Gastroesophageal sphincter (tissue), 4 donors: Measurements from ENCODE around the gene YOD1. TPM values are rescaled to one million over a fixed set of nuclear protein-coding genes. Genes with fewer than 3 reads are reported as not detected.

Experiments
- ATAC-seq: fragments of 150-250 bp; one replicate; pipeline ENCODE4 v1.9.1; 2016; ENCODE audit warnings: mild to moderate bottlenecking, moderate library complexity
- H3K27ac ChIP-seq, 4 donors: fragments of 200-600 bp; sonication (generic) in 3 of 4; 1 replicate in 3 of 4; 2 replicates in 1 of 4; pipeline ENCODE4 v1.5.1; 2016 to 2019
- H3K27me3 ChIP-seq: fragments of 200-600 bp; sonication (generic); one replicate; pipeline ENCODE4 v1.5.1; 2019
- H3K36me3 ChIP-seq, 2 donors: fragments of 200-600 bp; sonication (generic); one replicate each; pipeline ENCODE4 v1.5.1; 2019; ENCODE audit warnings: control low read depth in 1 of 2
- H3K4me1 ChIP-seq, 3 donors: fragments of 200-600 bp; sonication (generic); 1 replicate in 2 of 3; 2 replicates in 1 of 3; pipeline ENCODE4 v1.5.1; 2016 to 2019; ENCODE audit warnings: control low read depth in 2 of 3
- H3K4me3 ChIP-seq, 2 donors: fragments of 200-600 bp; sonication (generic); one replicate each; pipeline ENCODE4 v1.5.1; 2019; ENCODE audit warnings: mild to moderate bottlenecking in 1 of 2, moderate library complexity in 1 of 2
- H3K9me3 ChIP-seq, 3 donors: fragments of 200-600 bp; sonication (generic); one replicate each; pipeline ENCODE4 v1.5.1; 2017 to 2019; ENCODE audit warnings: control low read depth in 2 of 3
- EP300 ChIP-seq: sonication (generic); formaldehyde crosslinking; IDR thresholded peaks from one replicate; pipeline ENCODE4 v1.6.1; 2017; ENCODE audit warnings: antibody characterized with exemption, mild to moderate bottlenecking
- POLR2A ChIP-seq, 2 donors: fragments of 450-650 bp; IDR thresholded peaks; one replicate each; pipeline ENCODE4 v1.6.1; 2017; ENCODE audit warnings: antibody characterized with exemption in 2 of 2, mild to moderate bottlenecking in 2 of 2, moderate library complexity in 1 of 2
- POLR2AphosphoS5 ChIP-seq: sonication (generic); formaldehyde crosslinking; IDR thresholded peaks from one replicate; pipeline ENCODE4 v1.6.1; 2017; ENCODE audit warnings: antibody characterized with exemption
- WGBS, 2 donors: methylation state at CpG; one replicate each; pipeline ENCODE4 v1.1.5; 2018; ENCODE audit warnings: low coverage in 1 of 2; 5-methylcytosine and 5-hydroxymethylcytosine counted together
- total RNA-seq, 4 donors: library from RNA; depleted of rRNA; stranded (reverse); fragments of >200 nt; gene quantifications; one replicate each; pipeline ENCODE4 v1.1.0, GENCODE V29; 2016
- TF ChIP-seq, protein P1 (sequence below), 4 experiments: fragments of 200-600 bp in 2 of 4; fragments of 450-650 bp in 2 of 4; sonication (generic) in 1 of 4; IDR thresholded peaks; one replicate each; pipeline ENCODE4 v1.5.1; 2017 to 2019; ENCODE audit warnings: antibody characterized with exemption in 4 of 4, mild to moderate bottlenecking in 2 of 4, moderate library complexity in 2 of 4

The YOD1 gene
- total RNA-seq, 4 donors from 2014 or later: 6.9 to 11.7 (median 8.8) TPM

DNA sequence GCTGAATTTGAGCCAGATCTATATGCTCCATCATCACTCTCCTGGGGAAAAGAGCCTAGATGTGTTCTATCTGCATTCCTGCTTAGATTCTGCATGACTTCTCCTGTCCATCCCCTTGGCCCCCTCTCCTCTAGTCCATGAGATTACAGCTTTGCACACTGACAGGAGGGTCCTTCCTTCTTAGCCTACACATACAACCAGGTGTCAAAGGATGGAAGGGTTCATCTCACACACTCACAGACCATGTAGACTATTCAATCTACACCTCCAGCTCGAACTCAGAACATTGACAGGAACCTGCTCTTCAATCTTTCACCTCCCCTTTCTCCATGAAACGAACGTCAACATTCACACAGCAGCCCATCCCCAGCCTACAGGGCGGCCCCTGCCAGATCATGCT, 32.3 kb downstream of the YOD1 start:
- Histone ChIP-seq H3K4me1 (no peaks in the 10 kb centered on the region), H3K9me3 (no peaks in the 10 kb centered on the region), H3K4me3 (no peak overlapping the region), H3K36me3 (no peaks in the 10 kb centered on the region), H3K27ac (no peak overlapping the region), H3K27me3 (no peaks in the 10 kb centered on the region)
- TF ChIP-seq EP300 (no peak), POLR2AphosphoS5 (no peak), POLR2A (IDR thresholded peaks at IDR 0.05) (no peak)
- TF ChIP-seq, protein P1, sequence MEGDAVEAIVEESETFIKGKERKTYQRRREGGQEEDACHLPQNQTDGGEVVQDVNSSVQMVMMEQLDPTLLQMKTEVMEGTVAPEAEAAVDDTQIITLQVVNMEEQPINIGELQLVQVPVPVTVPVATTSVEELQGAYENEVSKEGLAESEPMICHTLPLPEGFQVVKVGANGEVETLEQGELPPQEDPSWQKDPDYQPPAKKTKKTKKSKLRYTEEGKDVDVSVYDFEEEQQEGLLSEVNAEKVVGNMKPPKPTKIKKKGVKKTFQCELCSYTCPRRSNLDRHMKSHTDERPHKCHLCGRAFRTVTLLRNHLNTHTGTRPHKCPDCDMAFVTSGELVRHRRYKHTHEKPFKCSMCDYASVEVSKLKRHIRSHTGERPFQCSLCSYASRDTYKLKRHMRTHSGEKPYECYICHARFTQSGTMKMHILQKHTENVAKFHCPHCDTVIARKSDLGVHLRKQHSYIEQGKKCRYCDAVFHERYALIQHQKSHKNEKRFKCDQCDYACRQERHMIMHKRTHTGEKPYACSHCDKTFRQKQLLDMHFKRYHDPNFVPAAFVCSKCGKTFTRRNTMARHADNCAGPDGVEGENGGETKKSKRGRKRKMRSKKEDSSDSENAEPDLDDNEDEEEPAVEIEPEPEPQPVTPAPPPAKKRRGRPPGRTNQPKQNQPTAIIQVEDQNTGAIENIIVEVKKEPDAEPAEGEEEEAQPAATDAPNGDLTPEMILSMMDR (IDR thresholded peaks at IDR 0.05): no peak
- no peak for ATAC-seq
- 85% methylated on average over 4 of the region's 4 CpGs; no CpG with 5 or more reads in 1 of the 2 donors for WGBS, 2 donors

DNA sequence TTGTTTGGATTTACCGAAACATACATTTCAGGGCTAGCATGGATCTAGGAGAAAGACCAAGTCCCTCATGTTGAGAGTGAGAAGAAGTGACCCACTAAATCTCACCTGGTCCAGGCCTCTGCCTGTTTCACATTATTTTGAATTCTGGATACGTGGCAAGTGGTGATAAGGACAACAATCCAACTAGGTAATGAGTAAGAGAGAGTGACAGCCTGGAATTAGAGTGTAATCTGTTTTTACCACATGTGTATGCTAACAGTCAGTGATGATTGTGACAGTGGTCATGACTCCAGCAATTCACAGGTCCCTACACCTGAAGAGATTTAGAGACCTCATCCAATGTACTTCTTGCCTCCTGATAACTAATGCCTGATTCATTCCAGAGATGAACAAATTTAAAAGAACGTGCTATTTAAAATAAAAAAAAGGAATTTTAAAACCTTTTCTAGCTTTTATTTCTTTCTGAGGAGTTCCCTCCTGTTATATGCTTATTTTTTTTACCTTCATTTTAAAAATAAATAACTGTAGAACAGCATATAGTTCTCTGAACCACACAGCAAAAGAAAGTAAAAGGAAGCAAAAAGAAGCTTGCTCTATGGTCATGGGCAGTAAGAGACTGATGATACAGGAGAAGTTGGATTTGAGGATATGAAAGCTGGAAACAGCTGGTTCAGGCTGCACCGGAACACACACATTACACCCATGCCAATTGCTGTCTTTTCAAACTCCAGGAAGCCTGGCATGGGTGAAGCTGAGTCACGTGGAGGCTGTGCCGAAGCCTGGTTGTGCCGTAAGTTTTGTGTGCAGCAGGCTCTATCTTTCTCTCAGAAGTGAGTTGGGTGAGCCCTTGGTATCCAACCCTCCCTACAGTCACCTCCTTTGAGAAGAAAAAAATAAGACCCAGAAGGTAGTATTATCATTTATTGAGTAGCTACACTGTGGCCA, 33.1 kb downstream of the YOD1 start:
- ATAC-seq: peak; percentile 71
- Histone ChIP-seq H3K9me3 (no peaks in the 10 kb centered on the region), H3K4me1 (no peaks in the 10 kb centered on the region), H3K27me3 (no peaks in the 10 kb centered on the region), H3K36me3 (no peaks in the 10 kb centered on the region), H3K27ac (no peak overlapping the region), H3K4me3 (no peak overlapping the region)
- TF ChIP-seq EP300: no peak
- WGBS, 2 donors: 59 to 72% methylated on average over 5 to 6 of the region's 7 CpGs

DNA sequence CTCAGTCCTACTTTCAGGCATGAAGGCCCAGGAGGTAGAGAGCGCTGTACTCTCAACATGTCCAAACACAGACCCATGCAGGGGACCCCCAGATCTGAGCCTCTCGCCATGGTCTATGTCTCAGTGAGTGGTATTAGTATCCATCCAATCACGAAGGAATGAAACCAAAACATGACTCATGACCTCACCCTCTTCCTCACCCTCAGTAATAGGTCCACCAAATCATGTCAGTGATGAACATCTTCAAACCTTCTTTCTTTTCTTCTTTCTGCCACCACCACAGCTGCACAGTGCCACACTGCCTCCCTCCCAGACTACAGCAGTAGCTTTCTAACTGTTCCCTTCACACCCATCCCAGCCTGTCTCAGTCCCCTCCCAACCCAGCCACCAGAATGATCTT, 35.2 kb downstream of the YOD1 start:
- no peaks in the 10 kb centered on the region for H3K4me1 ChIP-seq
- H3K4me3 ChIP-seq: no peak overlapping the region
- WGBS, 2 donors: 75 to 96% methylated on average over 1 to 3 of the region's 3 CpGs
- no peaks in the 10 kb centered on the region for H3K9me3 ChIP-seq
- no peak for TF ChIP-seq EP300
- TF ChIP-seq POLR2AphosphoS5: no peak
- no peak for TF ChIP-seq POLR2A (IDR thresholded peaks at IDR 0.05)
- TF ChIP-seq, protein P1 (IDR thresholded peaks at IDR 0.05): no peak
- H3K27ac ChIP-seq: no peak overlapping the region
- no peak for ATAC-seq
- no peaks in the 10 kb centered on the region for H3K36me3 ChIP-seq
- no peaks in the 10 kb centered on the region for H3K27me3 ChIP-seq

DNA sequence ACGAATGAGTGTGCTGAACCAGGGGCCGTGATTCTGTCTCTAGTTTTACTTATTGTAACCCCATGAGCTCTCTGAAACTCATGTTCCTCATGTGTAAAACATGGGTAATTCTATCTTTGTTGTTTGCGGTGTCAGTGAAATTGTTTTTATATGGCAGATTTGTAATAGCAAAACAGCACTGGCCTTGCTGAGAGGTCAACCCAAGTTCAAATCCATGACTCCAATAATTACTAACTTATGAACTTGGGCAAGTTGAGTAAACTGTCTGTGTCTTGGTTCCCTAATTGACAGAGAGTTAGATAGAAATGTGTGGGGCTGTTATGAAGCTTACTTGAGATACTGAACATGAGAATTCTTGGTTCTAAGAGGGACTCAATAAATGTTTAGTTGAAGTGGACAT, 36.3 kb downstream of the YOD1 start:
- TF ChIP-seq POLR2A (IDR thresholded peaks at IDR 0.05) (no peak), EP300 (no peak), POLR2AphosphoS5 (no peak)
- TF ChIP-seq, protein P1 (IDR thresholded peaks at IDR 0.05): no peak
- Histone ChIP-seq H3K27ac (no peak overlapping the region), H3K36me3 (no peaks in the 10 kb centered on the region), H3K4me3 (no peak overlapping the region), H3K9me3 (no peaks in the 10 kb centered on the region), H3K27me3 (no peaks in the 10 kb centered on the region), H3K4me1 (no peaks in the 10 kb centered on the region)
- 81 to 95% methylated on average over 2 to 3 of the region's 3 CpGs for WGBS, 2 donors
- no peak for ATAC-seq

DNA sequence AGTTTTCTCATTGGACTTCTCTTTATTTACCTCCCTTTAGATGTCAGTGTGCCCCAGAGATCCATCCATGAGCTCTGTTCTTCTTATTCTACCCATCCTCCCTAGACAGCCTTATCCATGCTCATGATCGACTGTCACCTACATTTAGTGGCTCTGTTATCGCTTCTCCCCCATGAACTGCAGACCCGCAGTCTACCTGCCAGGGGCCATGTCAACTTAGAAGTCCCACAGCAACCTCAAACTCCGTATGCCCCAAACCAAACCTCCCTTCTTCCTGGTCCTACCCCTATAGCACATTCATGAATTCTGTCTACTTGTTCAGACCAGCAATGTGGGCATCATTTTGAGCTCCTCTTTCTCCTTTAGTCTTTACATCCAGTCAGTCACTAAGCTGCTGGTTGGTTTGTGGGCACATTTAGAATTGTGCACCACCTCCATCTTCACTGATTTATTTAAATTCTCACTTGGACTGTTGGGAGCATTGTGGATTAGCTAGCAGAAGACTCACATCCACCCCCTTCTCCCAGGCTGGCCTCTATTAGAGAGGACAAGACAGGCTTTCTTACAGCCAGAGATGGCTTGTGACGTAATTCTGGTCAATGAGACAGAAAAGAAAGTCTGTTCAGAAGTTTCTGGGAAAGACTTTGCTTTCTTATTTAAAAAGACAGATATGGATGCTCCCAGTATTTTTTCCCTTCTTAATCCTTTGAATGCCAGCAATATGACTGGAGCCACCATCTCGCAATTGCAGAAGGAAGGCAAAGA, 37.5 kb downstream of the YOD1 start:
- TF ChIP-seq EP300 (no peak), POLR2AphosphoS5 (no peak), POLR2A (IDR thresholded peaks at IDR 0.05) (no peak)
- TF ChIP-seq, protein P1 (IDR thresholded peaks at IDR 0.05): no peak
- Histone ChIP-seq H3K9me3 (no peaks in the 10 kb centered on the region), H3K27me3 (no peaks in the 10 kb centered on the region), H3K4me3 (no peak overlapping the region), H3K27ac (no peak overlapping the region), H3K36me3 (no peaks in the 10 kb centered on the region), H3K4me1 (no peaks in the 10 kb centered on the region)
- no peak for ATAC-seq
- WGBS, 2 donors: 77 to 84% methylated on average over 6 of the region's 6 CpGs
